Activated CD8-positive, alpha-beta memory T cell treated with anti-CD3 and anti-CD28 coated beads, Interleukin-2, amount 10 ng/mL, durations not matched to agents 7 days and 5 days (primary cell): ENCODE results near the gene GAS2L1. TPM values are rescaled to one million over a fixed set of nuclear protein-coding genes. Genes with fewer than 3 reads are reported as not detected.
"Not testable (repeated sequence)": the region's sequence is repeated elsewhere in the genome, so short reads cannot be mapped to it uniquely, and the experiment has no call there.

ENCODE experiments used
- ATAC-seq: fragments of 150-1000 bp; cut with Tn5 transposase; one replicate; pipeline ENCODE4 v1.10.0; 2021; ENCODE audit warnings: moderate library complexity
- CTCF ChIA-PET: fragments of 350-600 bp; sonication (Branson Sonifier 250); formaldehyde crosslinking; loops from one replicate; lab custom pipeline; 2021; ENCODE audit warnings: antibody characterized with exemption; lab: Charles Lee
- DNase-seq: peaks from one replicate; pipeline ENCODE4 v3.0.0-alpha.2; 2020
- H3K27ac Mint-ChIP-seq: one replicate; pipeline ENCODE4 v1.8.0; 2021; ENCODE audit warnings: mild to moderate bottlenecking, mixed read lengths
- H3K27me3 Mint-ChIP-seq: one replicate; pipeline ENCODE4 v1.8.0; 2021; ENCODE audit warnings: mixed read lengths
- H3K36me3 Mint-ChIP-seq: one replicate; pipeline ENCODE4 v1.8.0; 2021; ENCODE audit warnings: mild to moderate bottlenecking, mixed read lengths
- H3K4me1 Mint-ChIP-seq: one replicate; pipeline ENCODE4 v1.8.0; 2021; ENCODE audit warnings: mixed read lengths
- H3K4me3 Mint-ChIP-seq: one replicate; pipeline ENCODE4 v1.8.0; 2021; ENCODE audit warnings: mild to moderate bottlenecking, moderate library complexity, mixed read lengths
- H3K9me3 Mint-ChIP-seq: one replicate; pipeline ENCODE4 v1.8.0; 2022; ENCODE audit warnings: low read depth, mixed read lengths
- total RNA-seq, 2 experiments: library from RNA; stranded (reverse); gene quantifications; one replicate each; pipeline ENCODE4 v1.2.3, GENCODE V29; 2021

Gene GAS2L1
- total RNA-seq, 2 experiments from 2014 or later = 12.0 to 16.9 TPM

DNA sequence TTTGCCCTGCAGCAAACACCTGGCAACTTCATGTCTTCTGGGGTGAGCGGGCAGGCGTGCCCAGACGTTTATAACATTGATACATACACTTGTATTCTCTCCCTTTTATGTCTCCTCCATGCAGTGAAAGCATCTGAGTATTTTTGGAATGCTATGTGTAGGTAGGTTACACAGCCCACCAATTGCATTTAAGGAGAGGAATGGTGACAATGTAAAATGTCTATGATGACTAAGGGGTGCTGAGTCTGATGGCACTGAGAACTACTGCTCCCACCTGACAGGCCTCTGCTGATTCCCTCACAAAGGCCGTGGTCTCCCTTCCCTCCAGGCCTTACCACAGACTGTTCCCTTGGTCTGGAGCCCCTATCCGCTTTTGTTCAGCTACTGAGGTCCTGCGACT lies 31.9 kb downstream of the GAS2L1 start:
- ATAC-seq = no peak
- Mint-ChIP-seq H3K4me1 (no peaks in the 10 kb centered on the region), H3K27ac (no peak overlapping the region), H3K27me3 (no peaks in the 10 kb centered on the region), H3K9me3 (no peaks in the 10 kb centered on the region), H3K4me3 (no peak overlapping the region), H3K36me3 (peaks cover 13% of the 10 kb centered on the region)
- no peak for DNase-seq
- CTCF ChIA-PET = no interaction called here

DNA sequence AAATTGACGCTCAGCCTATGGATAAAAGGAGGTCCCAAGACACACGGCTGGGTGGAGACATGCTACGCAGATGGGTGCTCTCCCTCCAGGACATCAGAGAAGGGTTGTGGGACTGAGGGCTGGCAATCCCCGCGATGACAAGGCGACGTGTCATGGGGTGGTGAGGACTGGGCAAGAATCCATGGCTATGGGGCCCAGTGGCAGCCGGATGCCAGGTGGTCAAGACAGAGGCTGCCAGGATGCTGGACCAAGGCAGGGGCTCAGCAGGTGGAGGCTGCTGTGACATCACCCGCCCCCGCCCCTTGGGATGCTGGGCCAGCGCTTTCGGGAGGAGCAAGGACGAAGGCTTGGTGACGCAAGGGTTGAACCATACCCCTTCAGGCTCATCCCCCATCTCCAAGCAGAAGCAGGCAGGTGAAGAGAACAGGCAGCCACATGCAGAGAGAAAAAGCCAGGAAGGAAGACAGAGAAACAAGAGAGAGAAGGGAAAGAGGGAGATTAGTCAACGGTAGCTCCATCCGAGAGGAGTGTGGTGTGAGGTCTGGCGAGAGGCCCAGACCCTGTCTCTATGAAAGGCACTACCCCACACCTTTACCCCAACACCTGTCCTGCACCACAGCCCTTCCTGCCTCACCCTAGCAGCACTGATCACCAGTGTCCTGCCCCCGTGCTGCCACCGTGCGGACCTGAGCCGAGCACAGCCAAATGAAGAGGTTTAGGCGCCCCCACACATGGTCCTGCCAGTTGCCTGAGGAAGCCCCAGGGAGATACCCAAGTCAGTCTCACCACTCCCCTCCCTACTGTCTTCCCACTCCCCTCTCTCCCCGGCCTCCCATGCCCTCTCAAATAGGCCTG lies 33.2 kb downstream of the GAS2L1 start:
- H3K9me3 Mint-ChIP-seq = no peaks in the 10 kb centered on the region
- ATAC-seq = no peak
- H3K36me3 Mint-ChIP-seq = peaks cover 14% of the 10 kb centered on the region
- DNase-seq = no peak
- H3K4me3 Mint-ChIP-seq = no peak overlapping the region
- H3K27ac Mint-ChIP-seq = no peak overlapping the region
- no peaks in the 10 kb centered on the region for H3K27me3 Mint-ChIP-seq
- CTCF ChIA-PET = no interaction called here
- peaks cover 2% of the 10 kb centered on the region for H3K4me1 Mint-ChIP-seq

DNA sequence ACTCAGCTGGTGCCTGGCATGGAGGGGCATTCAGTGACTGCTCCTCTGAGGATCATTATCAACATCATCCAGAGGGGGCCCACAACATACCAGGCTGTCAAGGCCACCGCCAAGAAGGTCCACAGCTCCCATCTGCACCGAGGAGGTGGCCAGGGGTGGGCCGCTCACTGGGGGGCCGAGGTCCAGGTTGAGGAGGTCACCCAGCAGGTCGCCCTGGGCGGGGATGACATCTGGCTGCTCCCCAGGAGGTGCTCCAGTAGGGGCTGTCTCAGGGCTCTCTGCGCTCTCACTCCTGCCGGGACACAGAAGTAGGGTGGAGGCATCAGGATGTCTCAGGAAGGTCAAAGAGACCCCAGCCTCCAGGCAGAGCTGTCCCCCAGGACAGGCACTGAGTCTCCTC lies 34.1 kb downstream of the GAS2L1 start:
- Mint-ChIP-seq H3K27me3 (no peaks in the 10 kb centered on the region), H3K4me3 (no peak overlapping the region), H3K36me3 (peaks cover 12% of the 10 kb centered on the region), H3K27ac (no peak overlapping the region), H3K9me3 (no peaks in the 10 kb centered on the region), H3K4me1 (peaks cover 2% of the 10 kb centered on the region)
- ATAC-seq = no peak
- DNase-seq = no peak
- CTCF ChIA-PET = no interaction called here

DNA sequence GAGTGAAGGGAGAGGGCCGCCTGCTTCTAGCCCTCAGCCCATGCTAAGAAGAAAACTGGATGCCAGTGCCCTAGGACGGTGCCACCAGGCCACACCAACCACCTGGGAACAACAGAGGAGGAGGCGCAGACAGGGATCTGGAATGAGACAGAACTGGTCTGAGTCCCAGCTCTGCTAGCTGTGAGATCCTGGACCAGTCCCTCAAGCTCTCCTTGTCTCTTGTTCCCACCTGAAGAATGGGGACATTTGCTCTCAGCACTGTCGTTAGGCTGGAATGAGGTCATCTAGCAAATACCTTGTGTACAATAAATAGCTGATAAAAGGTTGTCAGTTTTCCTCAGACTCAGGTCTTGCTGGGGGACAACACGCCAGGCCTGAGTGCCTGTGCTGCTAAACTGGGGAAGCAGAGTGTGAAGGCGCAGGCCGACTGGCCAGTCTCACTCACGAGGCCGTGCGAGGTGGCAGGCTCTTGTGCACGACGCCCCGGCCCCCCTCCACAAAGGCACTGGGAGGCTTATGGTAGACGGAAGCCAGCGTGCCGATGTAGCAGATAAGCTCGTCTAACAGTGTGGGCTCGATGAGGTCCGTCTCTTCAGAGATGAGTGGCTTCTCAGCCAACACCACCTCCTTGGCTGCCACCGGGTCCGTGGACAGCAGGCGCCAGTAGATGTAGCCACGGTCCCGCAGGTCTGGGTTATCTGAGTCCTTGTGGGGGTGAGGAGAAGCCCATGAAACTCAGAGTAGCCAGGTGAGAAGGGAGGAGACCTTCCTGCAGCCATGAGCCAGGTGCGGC lies 34.8 kb downstream of the GAS2L1 start:
- Mint-ChIP-seq H3K4me1 (peaks cover 2% of the 10 kb centered on the region), H3K36me3 (peaks cover 17% of the 10 kb centered on the region)
- CTCF ChIA-PET = no interaction called here

DNA sequence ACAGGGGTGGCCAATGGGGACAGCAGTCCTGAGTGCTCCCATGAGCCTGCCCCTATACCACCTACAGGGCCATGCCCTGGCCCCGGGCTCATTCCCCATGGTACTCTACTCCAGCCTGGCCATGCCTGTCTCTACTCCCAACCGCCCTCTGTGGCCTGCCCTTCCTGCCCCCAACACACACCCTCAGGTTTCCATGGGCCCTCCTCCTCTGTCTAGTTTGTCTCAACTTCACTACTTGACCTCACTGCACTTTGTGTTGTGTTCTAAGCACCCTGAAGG lies 35.3 kb downstream of the GAS2L1 start:
- Mint-ChIP-seq H3K4me3 (no peak overlapping the region), H3K4me1 (peaks cover 2% of the 10 kb centered on the region), H3K27ac (no peak overlapping the region), H3K9me3 (no peaks in the 10 kb centered on the region), H3K27me3 (no peaks in the 10 kb centered on the region), H3K36me3 (peaks cover 15% of the 10 kb centered on the region)
- CTCF ChIA-PET = no interaction called here
- DNase-seq = no peak
- ATAC-seq = no peak

More for the DNA sequence above, 34.8 kb downstream of the GAS2L1 start:
- ATAC-seq = no peak
- H3K27me3 Mint-ChIP-seq = no peaks in the 10 kb centered on the region
- no peak for DNase-seq
- H3K9me3 Mint-ChIP-seq = no peaks in the 10 kb centered on the region
- no peak overlapping the region for H3K27ac Mint-ChIP-seq
- H3K4me3 Mint-ChIP-seq = no peak overlapping the region

DNA sequence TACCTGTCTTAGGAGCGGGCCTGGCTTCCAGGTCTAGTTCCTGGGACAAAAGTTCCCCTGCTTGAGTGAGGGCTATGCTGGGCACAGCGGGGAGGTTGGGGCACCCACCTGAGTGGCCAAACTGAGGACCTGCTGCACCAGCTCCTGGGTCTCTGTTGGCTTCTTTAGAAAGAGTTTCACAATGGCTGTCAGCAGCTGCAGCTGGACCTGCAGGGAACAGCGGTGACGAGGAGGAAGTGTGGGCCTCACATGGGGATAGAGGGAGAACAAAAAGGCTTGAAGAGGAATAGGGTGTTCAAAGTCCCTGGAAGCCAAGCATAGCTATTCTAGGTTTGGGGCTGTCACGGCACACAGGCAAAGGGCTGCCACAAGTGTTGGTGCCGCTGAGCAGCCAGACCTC lies 35.7 kb downstream of the GAS2L1 start:
- no peak overlapping the region for H3K4me3 Mint-ChIP-seq
- H3K4me1 Mint-ChIP-seq = peaks cover 2% of the 10 kb centered on the region
- CTCF ChIA-PET = no interaction called here
- peaks cover 17% of the 10 kb centered on the region for H3K36me3 Mint-ChIP-seq
- no peaks in the 10 kb centered on the region for H3K27me3 Mint-ChIP-seq
- H3K27ac Mint-ChIP-seq = no peak overlapping the region
- ATAC-seq (no peak), DNase-seq (no peak)
- no peaks in the 10 kb centered on the region for H3K9me3 Mint-ChIP-seq

DNA sequence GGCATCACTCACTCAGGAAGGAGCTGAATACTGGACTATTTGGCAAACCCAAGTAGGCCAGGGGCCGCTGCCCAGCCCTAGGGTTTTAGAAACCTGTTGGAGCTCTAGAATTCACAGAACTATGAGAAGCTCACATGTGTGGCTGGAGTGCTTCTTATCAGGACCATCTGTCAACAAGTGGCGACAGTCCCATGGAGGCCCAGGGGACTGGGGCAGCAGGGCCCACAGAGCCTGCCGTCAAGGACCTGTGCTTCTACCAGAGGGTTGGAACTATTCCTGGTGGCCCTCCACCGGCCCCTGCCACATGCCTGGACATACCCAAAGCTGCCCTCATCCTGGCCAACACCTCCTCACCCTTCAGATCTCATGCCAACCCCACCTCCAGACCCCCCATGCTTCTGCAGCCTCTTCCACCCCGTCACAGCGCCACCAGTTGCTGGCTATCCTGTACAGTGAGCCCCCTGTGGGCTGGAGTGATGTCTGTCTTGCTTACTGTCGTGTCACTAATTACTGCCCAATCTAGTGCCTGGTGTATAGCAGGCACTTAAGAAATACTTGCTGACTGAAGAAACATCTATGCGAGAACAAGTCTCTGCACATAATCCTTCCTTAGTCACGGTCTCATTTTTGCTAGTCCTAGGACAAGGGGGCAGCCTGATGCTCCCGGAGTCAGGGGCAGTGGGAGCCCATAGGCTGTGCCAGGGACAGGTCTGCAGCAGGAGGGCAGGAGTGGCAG lies 36.3 kb downstream of the GAS2L1 start:
- CTCF ChIA-PET = no interaction called here
- ATAC-seq (no peak), DNase-seq (no peak)
- Mint-ChIP-seq H3K9me3 (no peaks in the 10 kb centered on the region), H3K4me3 (no peak overlapping the region), H3K27me3 (no peaks in the 10 kb centered on the region), H3K4me1 (peaks cover 2% of the 10 kb centered on the region), H3K36me3 (peaks cover 23% of the 10 kb centered on the region), H3K27ac (no peak overlapping the region)

DNA sequence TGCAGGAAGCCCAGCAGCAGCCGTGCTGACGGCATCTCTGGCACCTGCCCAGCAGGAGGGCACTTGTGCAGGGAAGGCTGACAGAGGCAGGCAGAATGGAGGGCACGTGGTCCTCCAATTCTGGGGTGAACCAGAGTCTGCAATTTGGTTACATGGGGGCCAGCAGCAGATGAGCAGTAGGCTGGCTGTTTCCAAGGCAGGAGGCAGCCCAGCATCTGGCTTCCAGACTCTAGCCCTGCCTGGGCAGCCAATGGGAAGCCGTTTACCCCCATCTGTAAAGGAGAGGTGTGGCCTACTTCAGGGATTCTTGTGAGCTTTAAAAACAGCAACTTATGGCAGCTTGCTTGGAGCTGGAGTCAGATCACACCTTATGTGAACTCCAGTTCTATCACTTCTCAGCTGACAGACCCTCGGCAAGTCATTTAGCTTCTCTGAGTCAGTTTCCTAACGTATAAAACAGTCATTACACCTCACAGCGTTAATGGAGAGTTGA lies 36.9 kb downstream of the GAS2L1 start:
- no peak overlapping the region for H3K4me3 Mint-ChIP-seq
- ATAC-seq (no peak), DNase-seq (no peak)
- no peak overlapping the region for H3K27ac Mint-ChIP-seq
- H3K4me1 Mint-ChIP-seq = peaks cover 2% of the 10 kb centered on the region
- H3K27me3 Mint-ChIP-seq = no peaks in the 10 kb centered on the region
- peaks cover 22% of the 10 kb centered on the region for H3K36me3 Mint-ChIP-seq
- CTCF ChIA-PET = interaction anchor here (1.0 kb wide), 1 partner anchor 15 kb away, joined by 3 read pairs; no protein-coding TSS in a partner anchor
- H3K9me3 Mint-ChIP-seq = no peaks in the 10 kb centered on the region

DNA sequence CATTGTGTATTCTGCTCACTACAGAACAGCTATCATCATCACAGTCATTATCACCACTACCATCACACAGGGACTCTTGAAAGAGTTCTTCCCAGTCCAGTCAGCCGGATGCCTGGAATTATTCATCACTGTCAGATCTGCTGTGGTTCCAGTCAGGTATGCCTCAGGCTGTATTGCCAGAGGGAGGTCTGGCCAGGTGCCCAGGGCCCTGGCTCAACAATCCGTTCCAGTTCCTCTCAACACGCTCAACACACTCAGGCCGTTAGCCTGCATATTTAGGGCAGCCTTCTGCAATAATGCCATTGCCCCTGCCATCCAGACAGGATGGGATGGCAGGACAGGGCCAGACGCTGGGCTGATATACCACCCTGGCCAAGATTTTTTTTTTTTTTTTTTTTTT lies 37.7 kb downstream of the GAS2L1 start:
- ATAC-seq (no peak), DNase-seq (no peak)
- CTCF ChIA-PET = interaction anchor here (1.0 kb wide), 1 partner anchor 16 kb away, joined by 3 read pairs; no protein-coding TSS in a partner anchor
- H3K27ac Mint-ChIP-seq = no peak overlapping the region
- H3K4me3 Mint-ChIP-seq = no peak overlapping the region
- H3K27me3 Mint-ChIP-seq = no peaks in the 10 kb centered on the region
- no peaks in the 10 kb centered on the region for H3K9me3 Mint-ChIP-seq
- peaks cover 2% of the 10 kb centered on the region for H3K4me1 Mint-ChIP-seq
- peaks cover 28% of the 10 kb centered on the region for H3K36me3 Mint-ChIP-seq

DNA sequence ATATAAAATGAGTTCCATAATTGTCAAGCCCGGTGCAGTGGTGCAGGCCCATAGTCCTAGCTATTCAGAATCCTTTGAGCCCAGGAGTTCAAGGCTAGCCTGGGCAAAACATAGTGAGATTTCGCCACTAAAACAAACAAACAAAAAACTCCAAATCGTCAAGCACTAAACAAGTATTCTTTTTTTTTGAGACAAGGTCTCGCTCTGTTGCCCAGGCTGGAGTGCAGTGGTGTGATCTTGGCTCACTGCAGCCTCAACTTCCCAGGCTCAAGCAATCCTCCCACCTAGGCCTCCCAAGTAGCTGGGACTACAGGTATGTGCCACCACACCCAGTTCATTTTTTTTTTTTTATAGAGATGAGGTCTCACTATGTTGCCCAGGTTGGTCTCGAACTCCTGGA lies 38.4 kb downstream of the GAS2L1 start:
- H3K27me3 Mint-ChIP-seq, CTCF ChIA-PET, H3K4me1 Mint-ChIP-seq, H3K9me3 Mint-ChIP-seq, ATAC-seq, H3K4me3 Mint-ChIP-seq, DNase-seq, H3K27ac Mint-ChIP-seq: not testable (repeated sequence)
- H3K36me3 Mint-ChIP-seq = peaks cover 29% of the 10 kb centered on the region

DNA sequence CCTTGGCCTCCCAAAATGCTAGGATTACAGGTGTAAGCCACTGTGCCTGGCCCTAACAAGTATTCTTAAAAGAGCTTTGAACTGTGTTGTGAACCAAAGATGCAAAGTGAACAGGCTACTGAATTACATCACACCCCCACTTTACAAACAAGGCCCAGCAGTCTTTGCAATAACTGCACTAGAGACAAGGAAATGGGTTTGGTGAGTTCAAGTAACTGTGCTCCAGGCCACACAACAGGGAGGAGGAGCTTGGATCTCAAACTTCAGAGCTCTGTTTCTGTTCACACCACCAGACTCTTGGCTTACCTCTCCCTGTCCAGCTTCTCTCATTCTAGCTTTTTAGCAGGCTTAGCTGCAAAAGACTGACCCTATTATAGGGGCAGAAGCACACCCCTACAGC lies 39.5 kb downstream of the GAS2L1 start:
- Mint-ChIP-seq H3K9me3 (no peaks in the 10 kb centered on the region), H3K27ac (no peak overlapping the region), H3K4me1 (peaks cover 2% of the 10 kb centered on the region), H3K4me3 (no peak overlapping the region), H3K27me3 (no peaks in the 10 kb centered on the region), H3K36me3 (peaks cover 31% of the 10 kb centered on the region)
- CTCF ChIA-PET = interaction anchor here (1.0 kb wide), 1 partner anchor 14 kb away, joined by 3 read pairs; no protein-coding TSS in a partner anchor
- ATAC-seq = no peak
- no peak for DNase-seq

DNA sequence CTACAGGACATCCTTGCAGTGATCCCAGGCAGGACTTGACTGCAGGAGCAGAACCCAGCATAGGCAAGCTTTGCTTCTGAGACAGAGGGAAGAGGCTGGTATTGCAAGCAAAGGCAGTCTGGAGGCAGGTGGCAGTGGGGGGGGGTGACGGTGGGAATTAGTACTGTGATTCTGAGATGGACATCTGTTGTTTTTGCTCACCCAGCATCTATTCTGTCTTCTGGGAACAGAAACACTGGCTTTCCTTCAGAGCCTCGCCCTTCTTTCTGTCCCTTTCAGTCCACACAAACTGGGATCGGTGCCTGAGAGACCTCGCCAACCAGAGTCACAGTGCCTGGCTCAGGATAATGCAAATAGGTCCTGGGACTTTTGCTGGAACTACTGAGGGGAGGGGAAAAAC lies 40.2 kb downstream of the GAS2L1 start:
- CTCF ChIA-PET = interaction anchor here (1.0 kb wide), 1 partner anchor 14 kb away, joined by 3 read pairs; no protein-coding TSS in a partner anchor
- Mint-ChIP-seq H3K27me3 (no peaks in the 10 kb centered on the region), H3K4me3 (no peak overlapping the region), H3K27ac (no peak overlapping the region), H3K9me3 (no peaks in the 10 kb centered on the region), H3K36me3 (peaks cover 33% of the 10 kb centered on the region), H3K4me1 (peaks cover 2% of the 10 kb centered on the region)
- no peak for DNase-seq
- no peak for ATAC-seq

DNA sequence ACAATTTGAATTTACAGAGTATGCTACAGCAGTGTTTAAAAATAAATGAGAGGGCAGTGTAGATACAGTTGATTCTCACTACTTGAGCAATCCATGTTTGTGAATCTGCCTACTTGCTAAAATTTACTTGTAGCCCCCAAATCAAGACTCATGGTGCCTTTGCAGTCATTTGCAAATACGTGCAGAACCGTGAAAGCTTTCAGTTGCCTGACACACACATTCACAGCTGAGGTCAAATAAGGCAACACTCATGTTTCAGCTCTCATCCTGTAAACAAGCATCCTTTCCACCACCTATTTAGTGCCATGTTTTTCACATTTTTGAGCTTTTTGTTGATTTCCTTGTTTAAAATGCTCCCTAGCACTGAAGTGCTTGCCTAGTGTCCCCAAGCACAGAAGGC lies 41.6 kb downstream of the GAS2L1 start:
- Mint-ChIP-seq H3K9me3 (no peaks in the 10 kb centered on the region), H3K4me1 (peaks cover 2% of the 10 kb centered on the region), H3K36me3 (peaks cover 32% of the 10 kb centered on the region), H3K27ac (no peak overlapping the region), H3K27me3 (no peaks in the 10 kb centered on the region), H3K4me3 (no peak overlapping the region)
- DNase-seq (no peak), ATAC-seq (no peak)
- CTCF ChIA-PET = no interaction called here
